ENCODE data around the gene VGLL4.
"Not testable (repeated sequence)": the region's sequence is repeated elsewhere in the genome, so short reads cannot be mapped to it uniquely, and the experiment has no call there.

Gene VGLL4

DNA sequence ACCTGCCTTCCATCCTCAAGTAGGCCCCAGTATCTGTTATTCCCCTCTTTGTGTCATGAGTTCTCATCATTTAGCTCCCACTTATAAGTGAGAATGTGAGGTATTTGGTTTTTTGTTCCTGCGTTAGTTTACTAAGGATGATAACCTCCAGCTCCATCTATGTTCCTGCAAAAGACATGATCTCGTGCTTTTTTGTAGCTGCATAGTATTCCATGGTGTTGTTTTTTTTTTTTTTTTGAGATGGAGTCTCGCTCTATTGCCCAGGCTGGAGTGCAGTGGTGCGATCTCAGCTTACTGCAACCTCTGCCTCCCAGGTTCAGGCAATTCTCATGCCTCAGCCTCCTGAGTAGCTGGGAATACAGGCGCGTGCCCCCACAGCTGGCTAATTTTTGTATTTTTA lies 41.3 kb upstream of the VGLL4 start:
- H4K5ac ChIP-seq (ENCODE audit: low read length); H3K23ac ChIP-seq (ENCODE audit: low read length); H2BK5ac ChIP-seq (ENCODE audit: low read length); H3K4me2 ChIP-seq (ENCODE audit: low read length); H2BK15ac ChIP-seq (replicated peaks; ENCODE audit: low read depth); H2BK120ac ChIP-seq (ENCODE audit: low read depth, low read length); DNase-seq; H3K4ac ChIP-seq (ENCODE audit: low read depth, low read length); H3K9ac ChIP-seq (ENCODE audit: low read length); H4K8ac ChIP-seq (ENCODE audit: low read depth, low read length); H3K79me1 ChIP-seq (ENCODE audit: low read length); H3K36me3 ChIP-seq (ENCODE audit: control insufficient read depth, insufficient read depth, low read length); H3K4me1 ChIP-seq (ENCODE audit: control insufficient read depth, low read depth, low read length); H3K4me3 ChIP-seq (ENCODE audit: low read length); H3K27ac ChIP-seq (ENCODE audit: low read depth, low read length); H3K56ac ChIP-seq (ENCODE audit: low read length); H3K18ac ChIP-seq (ENCODE audit: low read length); H2AK5ac ChIP-seq (ENCODE audit: low read length); H3K27me3 ChIP-seq (ENCODE audit: insufficient read depth, low read length, poor library complexity); H3K79me2 ChIP-seq (ENCODE audit: control insufficient read depth, insufficient read depth, low read length): not testable (repeated sequence)
- WGBS (ENCODE audit: extremely low coverage, insufficient coverage, low lambda C conversion rate), result no CpG with 5 or more reads among the region's 6 CpGs

DNA sequence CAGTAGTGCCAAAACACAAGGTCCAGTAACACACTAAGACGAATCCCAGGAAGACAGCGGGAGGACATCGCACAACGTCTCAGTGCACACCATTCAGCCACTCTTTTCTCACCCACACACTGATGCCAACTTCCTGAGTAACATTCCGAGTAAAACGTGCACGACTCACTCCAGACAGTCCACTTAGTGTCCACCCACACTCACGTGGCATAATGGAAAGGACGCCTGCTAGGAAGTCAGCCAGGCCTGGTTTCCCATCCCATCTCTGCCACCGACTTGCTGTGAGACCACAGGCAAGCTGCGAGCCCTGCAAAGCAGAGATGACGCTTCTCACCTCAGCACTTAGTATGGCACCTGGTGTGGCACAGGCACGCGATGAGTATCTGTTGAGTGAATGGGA lies 36.8 kb upstream of the VGLL4 start:
- Histone ChIP-seq H2AK5ac (ENCODE audit: low read length) (no peak overlapping the region), H3K18ac (ENCODE audit: low read length) (no peak overlapping the region), H3K56ac (ENCODE audit: low read length) (no peak overlapping the region), H3K27me3 (ENCODE audit: insufficient read depth, low read length, poor library complexity) (no peaks in the 10 kb centered on the region), H3K79me1 (ENCODE audit: low read length) (no peaks in the 10 kb centered on the region), H3K4ac (ENCODE audit: low read depth, low read length) (no peak overlapping the region), H2BK5ac (ENCODE audit: low read length) (no peak overlapping the region), H3K4me2 (ENCODE audit: low read length) (no peak overlapping the region), H3K23ac (ENCODE audit: low read length) (no peak overlapping the region), H4K5ac (ENCODE audit: low read length) (no peak overlapping the region), H3K4me3 (ENCODE audit: low read length) (no peak overlapping the region), H2BK120ac (ENCODE audit: low read depth, low read length) (no peak overlapping the region), H3K4me1 (ENCODE audit: control insufficient read depth, low read depth, low read length) (no peaks in the 10 kb centered on the region), H3K79me2 (ENCODE audit: control insufficient read depth, insufficient read depth, low read length) (no peaks in the 10 kb centered on the region), H3K27ac (ENCODE audit: low read depth, low read length) (no peak overlapping the region), H3K9ac (ENCODE audit: low read length) (no peak overlapping the region), H4K8ac (ENCODE audit: low read depth, low read length) (no peak overlapping the region), H3K36me3 (ENCODE audit: control insufficient read depth, insufficient read depth, low read length) (no peaks in the 10 kb centered on the region), H2BK15ac (replicated peaks; ENCODE audit: low read depth) (no peak overlapping the region)
- no peak for DNase-seq
- no CpG with 5 or more reads among the region's 14 CpGs for WGBS (ENCODE audit: extremely low coverage, insufficient coverage, low lambda C conversion rate)

DNA sequence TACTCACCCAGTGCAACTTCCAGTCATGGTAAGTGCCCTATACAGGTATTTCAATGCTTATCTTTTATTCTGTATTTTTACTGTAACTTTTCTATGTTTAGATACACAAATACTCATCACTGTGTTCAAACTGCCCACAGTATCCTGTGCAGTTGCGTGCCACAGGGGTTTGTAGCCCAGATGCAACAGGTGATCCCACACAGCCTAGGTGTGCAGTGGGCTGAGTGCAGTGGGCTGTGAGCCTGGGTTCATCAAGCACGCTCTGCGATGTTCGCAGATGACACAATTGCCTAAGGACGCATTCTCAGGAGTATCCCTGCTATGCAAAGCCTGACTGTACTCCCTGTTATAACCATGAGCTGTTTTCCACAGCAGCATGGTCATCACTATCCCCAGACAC lies 36.2 kb upstream of the VGLL4 start:
- Histone ChIP-seq H3K18ac (ENCODE audit: low read length) (no peak overlapping the region), H3K4me3 (ENCODE audit: low read length) (no peak overlapping the region), H3K56ac (ENCODE audit: low read length) (no peak overlapping the region)

DNA sequence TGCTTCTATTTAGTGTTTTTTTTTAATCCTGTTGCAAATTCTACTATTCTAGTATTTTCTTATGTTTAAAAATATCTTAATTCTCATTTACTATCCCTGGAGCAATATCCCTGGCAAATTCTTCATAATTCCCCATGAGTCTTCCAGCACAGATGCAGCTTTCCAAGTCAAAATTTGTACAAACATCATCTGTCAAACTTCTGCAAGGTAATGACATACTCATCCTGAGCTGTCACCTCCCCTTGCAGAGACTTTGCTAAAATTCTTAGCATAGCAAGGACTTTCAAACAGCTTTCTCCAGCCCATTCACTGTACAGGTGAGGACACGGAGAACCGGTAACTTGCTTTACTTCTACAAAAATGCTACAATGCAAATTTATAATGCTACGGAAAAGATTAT lies 28.6 kb upstream of the VGLL4 start:
- Histone ChIP-seq H3K9ac (ENCODE audit: low read length) (no peak overlapping the region), H3K4ac (ENCODE audit: low read depth, low read length) (no peak overlapping the region), H3K27ac (ENCODE audit: low read depth, low read length) (no peak overlapping the region), H3K79me1 (ENCODE audit: low read length) (no peaks in the 10 kb centered on the region), H2AK5ac (ENCODE audit: low read length) (no peak overlapping the region), H2BK15ac (replicated peaks; ENCODE audit: low read depth) (no peak overlapping the region), H3K18ac (ENCODE audit: low read length) (no peak overlapping the region), H4K5ac (ENCODE audit: low read length) (no peak overlapping the region), H2BK5ac (ENCODE audit: low read length) (no peak overlapping the region), H4K8ac (ENCODE audit: low read depth, low read length) (no peak overlapping the region), H3K4me3 (ENCODE audit: low read length) (no peak overlapping the region), H3K36me3 (ENCODE audit: control insufficient read depth, insufficient read depth, low read length) (no peaks in the 10 kb centered on the region), H3K79me2 (ENCODE audit: control insufficient read depth, insufficient read depth, low read length) (no peaks in the 10 kb centered on the region), H3K56ac (ENCODE audit: low read length) (no peak overlapping the region), H3K4me1 (ENCODE audit: control insufficient read depth, low read depth, low read length) (no peaks in the 10 kb centered on the region), H3K23ac (ENCODE audit: low read length) (no peak overlapping the region), H3K4me2 (ENCODE audit: low read length) (no peak overlapping the region), H3K27me3 (ENCODE audit: insufficient read depth, low read length, poor library complexity) (no peaks in the 10 kb centered on the region), H2BK120ac (ENCODE audit: low read depth, low read length) (no peak overlapping the region)
- WGBS (ENCODE audit: extremely low coverage, insufficient coverage, low lambda C conversion rate), result no CpG with 5 or more reads among the region's 3 CpGs
- DNase-seq, result no peak

More for the DNA sequence above, 36.2 kb upstream of the VGLL4 start:
- Histone ChIP-seq H3K23ac (ENCODE audit: low read length) (no peak overlapping the region), H3K79me2 (ENCODE audit: control insufficient read depth, insufficient read depth, low read length) (no peaks in the 10 kb centered on the region), H3K27me3 (ENCODE audit: insufficient read depth, low read length, poor library complexity) (no peaks in the 10 kb centered on the region), H2BK120ac (ENCODE audit: low read depth, low read length) (no peak overlapping the region), H3K9ac (ENCODE audit: low read length) (no peak overlapping the region), H3K4me2 (ENCODE audit: low read length) (no peak overlapping the region), H4K5ac (ENCODE audit: low read length) (no peak overlapping the region), H2AK5ac (ENCODE audit: low read length) (no peak overlapping the region), H2BK5ac (ENCODE audit: low read length) (no peak overlapping the region), H3K36me3 (ENCODE audit: control insufficient read depth, insufficient read depth, low read length) (no peaks in the 10 kb centered on the region), H3K79me1 (ENCODE audit: low read length) (no peaks in the 10 kb centered on the region), H3K4ac (ENCODE audit: low read depth, low read length) (no peak overlapping the region), H3K4me1 (ENCODE audit: control insufficient read depth, low read depth, low read length) (no peaks in the 10 kb centered on the region), H2BK15ac (replicated peaks; ENCODE audit: low read depth) (no peak overlapping the region), H4K8ac (ENCODE audit: low read depth, low read length) (no peak overlapping the region), H3K27ac (ENCODE audit: low read depth, low read length) (no peak overlapping the region)
- DNase-seq, result no peak
- WGBS (ENCODE audit: extremely low coverage, insufficient coverage, low lambda C conversion rate), result no CpG with 5 or more reads among the region's 5 CpGs

DNA sequence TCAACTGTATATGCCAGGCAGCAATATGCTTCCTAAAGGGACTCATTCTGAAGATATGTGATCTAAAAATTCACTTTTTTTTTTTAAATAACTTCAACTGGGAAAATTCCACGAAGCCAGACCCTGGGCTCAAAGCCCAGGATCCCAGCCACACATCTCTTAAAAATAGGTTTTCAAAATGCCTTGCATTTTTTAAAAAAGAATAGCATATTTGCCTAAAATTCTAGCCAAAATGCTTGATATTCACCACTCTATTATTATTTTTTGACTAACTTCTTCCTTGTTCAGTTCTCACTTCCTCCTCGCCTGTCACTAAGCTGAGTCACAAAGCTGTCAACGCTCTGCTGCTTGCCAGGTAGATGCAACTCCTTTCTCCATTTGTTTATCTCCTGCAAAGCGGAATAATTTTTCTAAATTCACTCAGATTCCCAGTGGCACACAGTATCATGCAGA lies 28.0 kb upstream of the VGLL4 start:
- Histone ChIP-seq H3K4ac (ENCODE audit: low read depth, low read length) (no peak overlapping the region), H2BK5ac (ENCODE audit: low read length) (no peak overlapping the region), H3K23ac (ENCODE audit: low read length) (no peak overlapping the region), H3K4me3 (ENCODE audit: low read length) (no peak overlapping the region), H4K5ac (ENCODE audit: low read length) (no peak overlapping the region), H2BK15ac (replicated peaks; ENCODE audit: low read depth) (no peak overlapping the region), H3K4me2 (ENCODE audit: low read length) (no peak overlapping the region), H2AK5ac (ENCODE audit: low read length) (no peak overlapping the region), H3K79me1 (ENCODE audit: low read length) (no peaks in the 10 kb centered on the region), H3K36me3 (ENCODE audit: control insufficient read depth, insufficient read depth, low read length) (no peaks in the 10 kb centered on the region), H3K27ac (ENCODE audit: low read depth, low read length) (no peak overlapping the region), H3K9ac (ENCODE audit: low read length) (no peak overlapping the region), H4K8ac (ENCODE audit: low read depth, low read length) (no peak overlapping the region), H3K27me3 (ENCODE audit: insufficient read depth, low read length, poor library complexity) (no peaks in the 10 kb centered on the region), H3K4me1 (ENCODE audit: control insufficient read depth, low read depth, low read length) (no peaks in the 10 kb centered on the region), H3K79me2 (ENCODE audit: control insufficient read depth, insufficient read depth, low read length) (no peaks in the 10 kb centered on the region), H3K18ac (ENCODE audit: low read length) (no peak overlapping the region), H2BK120ac (ENCODE audit: low read depth, low read length) (no peak overlapping the region), H3K56ac (ENCODE audit: low read length) (no peak overlapping the region)
- no peak for DNase-seq
- no CpG with 5 or more reads among the region's 4 CpGs for WGBS (ENCODE audit: extremely low coverage, insufficient coverage, low lambda C conversion rate)

Measured in mesendoderm (in vitro differentiated cells).